Stimulated activated naive CD8-positive, alpha-beta T cell treated with anti-CD3 and anti-CD28 coated beads, Interleukin-15, Interleukin-2, amounts not matched to agents 100 U/mL and 50 U/mL, for 24 hours (primary cell): ENCODE data around the gene RASGRP4.
"Not testable (repeated sequence)": the region's sequence is repeated elsewhere in the genome, so short reads cannot be mapped to it uniquely, and the experiment has no call there.

Experiments
- ATAC-seq: fragments of 150-1000 bp; cut with Tn5 transposase; one replicate; pipeline ENCODE4 v1.10.0; 2021
- DNase-seq: peaks from one replicate; pipeline ENCODE4 v3.0.0; 2021

Gene RASGRP4

DNA sequence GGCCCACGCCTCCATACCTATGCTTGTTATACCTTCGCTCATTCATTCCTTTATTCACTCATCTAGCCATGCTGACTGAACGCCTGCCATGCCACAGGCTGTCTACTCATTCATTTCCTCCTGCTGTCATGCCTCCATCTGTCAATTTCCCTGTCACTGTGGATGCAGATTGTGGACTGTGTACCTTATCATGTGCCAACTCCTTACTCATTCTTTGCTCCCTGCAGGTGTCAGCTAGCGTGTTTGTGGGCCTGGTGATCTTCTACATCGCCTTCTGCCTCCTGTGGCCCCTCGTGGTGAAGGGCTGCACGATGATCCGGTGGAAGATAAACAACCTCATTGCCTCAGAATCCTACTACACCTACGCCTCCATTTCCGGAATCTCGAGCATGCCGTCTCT is 55.7 kb downstream of the RASGRP4 start:
- no peak for ATAC-seq
- DNase-seq, result no peak

DNA sequence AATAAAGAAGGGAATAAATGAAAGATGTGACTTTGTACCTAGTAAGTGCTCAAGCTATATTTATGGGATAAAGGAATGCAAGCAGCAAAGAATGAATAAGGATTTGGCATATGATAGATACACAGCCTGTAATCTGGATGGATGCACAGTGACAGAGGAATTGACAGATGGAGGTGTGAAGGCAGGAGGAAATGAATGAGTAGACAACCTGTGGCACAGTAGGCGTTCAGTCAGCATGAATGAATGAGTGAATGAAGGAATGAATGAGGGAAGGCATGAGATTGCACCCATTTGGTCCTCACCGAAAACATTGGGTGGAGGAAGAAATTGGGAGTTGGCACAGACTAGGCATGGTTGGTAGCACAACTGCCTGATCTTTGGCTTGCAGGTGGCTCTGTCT is 56.4 kb downstream of the RASGRP4 start:
- ATAC-seq, result no peak
- no peak for DNase-seq

DNA sequence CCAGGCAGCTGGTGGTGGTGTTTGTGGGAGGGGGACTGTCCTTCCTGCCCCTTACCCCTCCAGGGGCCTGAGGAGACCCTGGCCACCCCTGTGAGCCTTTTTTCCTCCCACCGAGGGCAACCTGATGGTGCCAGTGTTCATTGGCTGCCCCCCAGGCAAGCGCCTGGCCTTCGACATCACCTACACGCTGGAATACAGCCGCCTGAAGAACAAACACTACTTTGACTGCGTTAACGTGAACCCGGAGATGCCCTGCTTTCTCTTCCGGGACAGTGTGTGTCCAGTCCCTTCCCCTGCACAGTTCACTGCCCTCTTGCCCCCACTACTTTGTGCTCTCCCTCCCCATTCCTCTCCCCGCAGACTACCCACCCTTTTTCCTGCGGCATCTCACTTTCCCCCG is 59.0 kb downstream of the RASGRP4 start:
- no peak for ATAC-seq
- DNase-seq, result no peak

DNA sequence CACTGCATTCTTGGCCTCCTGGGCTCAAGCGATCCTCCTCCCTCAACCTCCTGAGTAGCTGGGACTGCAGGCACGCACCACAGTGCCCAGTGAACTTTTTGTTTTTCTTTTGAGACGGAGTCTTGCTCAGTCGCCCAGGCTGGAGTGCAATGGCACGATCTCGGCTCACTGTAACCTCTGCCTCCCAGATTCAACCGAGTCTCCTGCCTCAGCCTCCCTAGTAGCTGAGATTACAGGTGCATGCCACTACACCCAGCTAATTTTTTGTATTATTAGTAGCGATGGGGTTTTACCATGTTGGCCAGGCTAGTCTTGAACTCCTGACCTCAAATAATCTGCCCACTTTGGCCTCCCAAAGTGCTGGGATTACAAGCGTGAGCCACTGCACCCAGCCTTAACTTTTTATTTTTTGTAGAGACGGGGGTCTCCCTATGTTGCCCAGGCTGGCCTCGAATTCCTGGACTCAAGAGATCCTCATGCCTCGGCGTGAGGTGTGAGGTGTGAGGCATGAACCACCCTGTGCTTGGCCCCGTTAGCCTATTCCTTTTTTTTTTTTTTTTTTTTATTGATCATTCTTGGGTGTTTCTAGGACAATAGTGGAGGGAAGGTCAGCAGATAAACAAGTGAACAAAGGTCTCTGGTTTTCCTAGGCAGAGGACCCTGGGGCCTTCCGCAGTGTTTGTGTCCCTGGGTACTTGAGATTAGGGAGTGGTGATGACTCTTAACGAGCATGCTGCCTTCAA is 62.9 kb downstream of the RASGRP4 start:
- not testable (repeated sequence) for DNase-seq, ATAC-seq

DNA sequence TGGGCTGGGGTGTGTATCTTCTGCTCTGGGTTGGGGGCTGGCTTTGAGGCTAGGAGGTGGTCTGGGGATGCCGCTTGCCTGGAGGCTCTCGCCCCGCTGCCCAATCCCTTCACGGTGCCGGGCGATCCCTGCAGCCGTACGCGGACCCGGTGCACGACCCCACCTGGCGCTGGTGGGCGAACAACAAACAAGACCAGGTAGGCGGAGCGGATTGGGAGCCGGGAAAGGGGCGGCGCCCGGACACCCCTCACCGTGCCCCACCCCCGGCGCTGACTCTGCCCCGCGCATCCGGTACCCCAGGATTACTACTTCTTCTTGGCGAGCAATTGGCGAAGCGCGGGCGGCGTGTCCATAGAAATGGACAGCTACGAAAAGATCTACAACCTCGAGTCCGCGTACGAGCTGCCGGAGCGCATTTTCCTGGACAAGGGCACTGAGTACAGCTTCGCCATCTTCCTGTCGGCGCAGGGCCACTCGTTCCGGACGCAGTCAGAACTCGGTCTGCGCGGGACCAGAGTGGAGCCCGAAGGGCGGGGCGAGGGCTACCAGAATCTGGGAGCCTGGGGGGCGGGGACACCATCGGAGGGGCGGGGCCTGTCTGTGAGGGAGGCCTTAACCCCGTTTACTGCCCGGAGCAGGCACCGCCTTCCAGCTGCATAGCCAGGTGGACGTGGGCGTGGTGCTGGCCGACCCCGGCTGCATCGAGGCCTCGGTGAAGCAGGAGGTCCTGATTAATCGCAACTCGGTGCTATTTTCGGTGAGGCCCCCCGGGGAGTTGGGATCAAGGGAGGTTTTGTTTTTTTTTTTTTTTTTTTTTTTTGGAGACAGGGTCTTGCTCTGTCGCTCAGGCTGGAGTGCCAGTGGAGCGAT is 63.7 kb downstream of the RASGRP4 start:
- peak; percentile 87 for DNase-seq

DNA sequence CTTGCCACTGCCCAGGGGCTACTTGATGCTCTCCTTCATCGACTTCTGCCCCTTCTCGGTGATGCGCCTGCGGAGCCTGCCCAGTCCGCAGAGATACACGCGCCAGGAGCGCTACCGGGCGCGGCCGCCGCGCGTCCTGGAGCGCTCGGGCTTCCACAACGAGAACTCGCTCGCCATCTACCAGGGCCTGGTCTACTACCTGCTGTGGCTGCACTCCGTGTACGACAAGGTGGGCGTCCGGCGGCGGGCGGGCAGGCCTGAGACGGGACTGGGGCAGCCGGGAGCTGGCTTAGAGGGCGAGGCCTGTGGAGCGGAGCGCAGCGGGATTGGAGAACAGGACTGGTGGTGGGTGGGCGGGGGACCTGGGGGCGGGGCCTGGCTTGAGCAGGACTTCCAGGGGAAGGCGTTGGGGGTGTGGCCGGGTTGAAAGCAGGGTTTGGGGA is 64.4 kb downstream of the RASGRP4 start:
- peak; percentile 77 for DNase-seq
- ATAC-seq, result peak; percentile 75

More for the DNA sequence above, 63.7 kb downstream of the RASGRP4 start:
- ATAC-seq, result peak; percentile 72

DNA sequence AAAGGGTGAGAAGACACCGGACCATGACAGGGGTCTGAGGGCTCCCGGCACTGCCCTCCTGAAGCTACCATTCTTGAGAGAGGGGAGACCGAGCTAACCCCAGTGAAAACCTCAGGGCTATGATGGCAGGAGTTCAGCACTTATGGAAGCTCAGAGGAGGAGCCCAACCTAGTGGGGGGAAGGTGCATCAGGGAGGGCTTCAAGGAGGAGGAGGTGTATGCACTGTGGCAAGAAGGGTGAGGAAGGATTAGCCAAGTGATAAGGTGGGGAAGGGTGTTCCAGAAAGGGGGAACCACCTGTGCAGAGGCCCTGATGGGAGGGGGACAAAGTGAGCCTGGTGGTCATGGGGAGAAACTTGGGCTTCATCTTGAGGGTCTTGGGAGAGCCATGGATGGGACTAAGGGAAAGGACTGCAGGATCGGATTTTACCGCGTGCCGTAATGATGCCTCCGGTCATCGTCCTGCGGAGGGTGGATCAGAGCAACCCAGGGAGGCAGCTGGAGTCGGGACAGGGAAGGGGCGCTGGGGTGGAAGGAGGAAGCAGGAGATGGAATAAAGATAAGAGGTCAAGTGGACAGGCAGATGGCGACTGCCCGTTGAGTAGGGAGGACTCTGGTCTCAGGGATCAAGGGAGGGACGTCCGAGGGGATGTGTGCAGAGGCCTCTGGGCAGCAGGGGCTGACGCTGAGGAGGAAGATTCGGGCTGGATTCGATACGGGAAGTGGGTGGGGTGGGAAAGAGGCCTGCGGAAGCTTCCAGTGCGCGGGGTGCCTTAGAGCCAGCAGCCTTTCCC is 65.0 kb downstream of the RASGRP4 start:
- no peak for ATAC-seq
- DNase-seq, result no peak

DNA sequence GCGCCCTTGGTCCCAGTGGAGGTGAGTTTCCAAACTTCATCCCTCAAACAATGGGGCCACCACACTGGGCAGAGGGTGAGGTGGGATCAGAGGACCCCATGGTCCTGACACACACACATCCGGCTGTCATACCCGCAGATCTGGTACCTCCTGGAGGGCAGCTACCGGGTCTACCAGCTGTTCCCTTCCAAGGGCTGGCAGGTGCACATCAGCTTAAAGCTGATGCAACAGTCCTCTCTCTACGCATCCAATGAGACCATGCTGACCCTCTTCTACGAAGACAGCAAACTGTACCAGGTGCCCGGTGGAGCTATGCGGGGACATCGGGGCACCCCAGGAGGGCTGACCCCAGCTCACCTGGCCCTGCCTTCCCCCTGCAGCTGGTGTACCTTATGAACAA is 65.7 kb downstream of the RASGRP4 start:
- DNase-seq (no peak), ATAC-seq (no peak)

DNA sequence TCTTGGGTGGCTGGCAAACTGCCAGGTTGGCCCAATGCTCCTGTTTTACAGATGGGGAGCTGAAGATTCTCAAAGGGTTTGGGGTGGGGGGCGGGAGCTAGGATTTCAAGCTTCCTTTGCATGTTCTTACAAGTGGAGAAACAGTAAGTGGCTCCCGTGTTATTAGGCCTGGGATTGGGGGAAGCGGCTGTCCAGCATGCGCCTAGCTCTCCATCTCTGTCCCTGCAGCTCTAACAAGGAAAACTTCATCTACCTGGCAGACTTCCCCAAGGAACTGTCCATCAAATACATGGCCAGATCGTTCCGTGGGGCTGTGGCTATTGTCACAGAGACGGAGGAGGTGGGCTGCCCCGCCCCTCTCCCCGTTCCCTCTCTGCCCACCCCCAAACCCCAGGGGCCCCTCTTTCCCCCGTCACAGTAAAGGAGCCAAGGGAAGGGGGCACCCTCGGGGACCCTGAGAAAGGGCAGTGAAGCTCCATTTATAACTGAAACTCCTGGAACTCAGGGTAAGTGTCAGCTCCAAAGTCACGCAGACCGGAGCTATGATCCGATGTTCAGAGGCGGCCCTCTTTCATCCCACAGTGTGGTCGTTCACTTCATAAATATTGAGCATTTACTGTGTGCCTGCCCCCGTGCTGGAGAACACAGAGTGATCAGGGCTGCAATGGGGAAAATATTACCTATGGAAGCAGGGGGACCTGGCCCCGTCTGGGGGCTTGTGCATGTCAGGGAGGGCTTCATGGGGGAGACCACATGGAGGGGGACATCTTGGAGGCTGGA is 66.6 kb downstream of the RASGRP4 start:
- ATAC-seq, result no peak

More for the DNA sequence above, 66.6 kb downstream of the RASGRP4 start:
- no peak for DNase-seq
